HG03521 (cell line): Measurements from ENCODE around the gene SLC5A11.
"Not testable (repeated sequence)": the region's sequence is repeated elsewhere in the genome, so short reads cannot be mapped to it uniquely, and the experiment has no call there.

Experiments
- ATAC-seq: cut with Tn5 transposase; IDR thresholded peaks from one replicate; pipeline ENCODE4 v1.9.1; 2021; ENCODE audit warnings: mild to moderate bottlenecking, moderate library complexity; ENCODE audit not compliant: unreplicated experiment

Gene SLC5A11

DNA sequence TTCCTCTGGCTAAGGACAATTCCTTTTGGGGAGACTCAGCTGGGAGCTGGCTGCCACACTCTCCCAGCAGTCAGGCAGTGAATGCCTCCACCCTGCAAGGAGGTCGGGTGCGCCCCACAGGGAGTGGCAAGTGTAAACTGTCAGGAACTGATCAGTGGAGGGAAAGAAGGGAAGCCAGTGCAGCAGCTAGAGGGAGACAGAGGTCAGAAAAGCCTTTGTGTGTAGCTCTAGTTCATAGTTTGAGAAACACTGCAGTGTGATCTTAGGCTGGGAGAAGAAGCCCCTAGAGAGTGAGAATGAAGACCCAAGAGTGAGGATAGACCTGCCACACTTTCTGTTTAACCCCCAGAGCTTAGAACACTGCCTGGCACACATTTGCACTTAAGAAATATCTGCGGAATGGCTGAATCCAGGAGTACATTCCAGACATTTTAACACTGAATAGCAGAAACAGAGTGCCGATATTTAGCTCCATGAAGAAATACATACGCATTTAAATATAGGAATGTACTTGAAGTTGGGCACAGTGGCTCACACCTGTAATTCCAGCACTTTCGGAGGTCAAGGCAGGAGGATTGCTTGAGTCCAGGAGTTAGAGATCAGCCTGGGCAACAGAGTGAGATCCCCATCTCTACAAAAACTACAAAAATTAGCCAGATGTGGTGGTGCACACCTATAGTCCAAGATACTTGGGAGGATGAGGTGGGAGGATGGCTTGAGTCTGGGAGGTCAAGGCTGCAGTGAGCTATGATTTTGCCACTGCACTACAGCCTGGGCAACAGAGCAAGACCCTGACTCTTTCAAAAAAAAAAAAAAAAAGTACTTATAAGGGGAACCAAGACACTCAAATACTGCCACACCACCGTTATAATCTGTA is 11.1 kb upstream of the SLC5A11 start:
- ATAC-seq: no peak

DNA sequence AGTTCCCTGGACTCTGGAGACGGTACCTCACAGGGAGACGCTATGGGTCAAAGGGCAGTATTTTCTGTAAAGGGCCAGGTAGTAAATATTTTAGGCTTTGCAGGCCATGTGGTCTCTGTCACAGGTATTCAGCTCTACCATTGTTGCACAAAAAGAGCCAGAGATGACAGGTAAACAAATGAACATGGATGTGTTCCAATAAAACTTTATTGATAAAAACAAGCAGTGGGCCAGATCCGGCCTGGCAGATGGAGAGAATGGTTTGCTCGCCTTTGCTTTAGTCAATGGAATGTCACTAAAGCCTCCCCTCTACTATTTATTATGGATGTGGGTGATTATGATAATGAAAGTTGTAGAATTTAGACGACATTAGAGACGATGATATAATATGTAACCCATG is 8.9 kb upstream of the SLC5A11 start:
- no peak for ATAC-seq

DNA sequence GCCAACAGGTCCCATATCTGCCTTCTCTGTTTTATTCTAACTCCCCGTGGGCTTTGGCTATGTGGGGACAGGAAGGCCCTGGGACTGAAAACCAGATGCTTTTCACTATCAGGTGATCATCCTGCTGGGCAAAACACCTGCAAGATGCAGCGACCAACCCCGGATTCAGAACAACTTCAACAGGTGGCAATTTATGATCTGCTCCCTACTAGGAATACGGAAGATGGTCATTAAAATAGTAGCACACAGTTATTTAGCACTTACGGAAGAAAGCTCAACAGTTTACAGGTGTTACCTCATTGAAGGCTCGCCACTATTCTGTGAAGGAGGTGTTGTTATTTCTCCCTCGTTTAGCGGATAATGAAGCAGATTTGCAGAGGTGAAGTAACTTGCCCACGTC is 7.8 kb upstream of the SLC5A11 start:
- ATAC-seq: no peak

DNA sequence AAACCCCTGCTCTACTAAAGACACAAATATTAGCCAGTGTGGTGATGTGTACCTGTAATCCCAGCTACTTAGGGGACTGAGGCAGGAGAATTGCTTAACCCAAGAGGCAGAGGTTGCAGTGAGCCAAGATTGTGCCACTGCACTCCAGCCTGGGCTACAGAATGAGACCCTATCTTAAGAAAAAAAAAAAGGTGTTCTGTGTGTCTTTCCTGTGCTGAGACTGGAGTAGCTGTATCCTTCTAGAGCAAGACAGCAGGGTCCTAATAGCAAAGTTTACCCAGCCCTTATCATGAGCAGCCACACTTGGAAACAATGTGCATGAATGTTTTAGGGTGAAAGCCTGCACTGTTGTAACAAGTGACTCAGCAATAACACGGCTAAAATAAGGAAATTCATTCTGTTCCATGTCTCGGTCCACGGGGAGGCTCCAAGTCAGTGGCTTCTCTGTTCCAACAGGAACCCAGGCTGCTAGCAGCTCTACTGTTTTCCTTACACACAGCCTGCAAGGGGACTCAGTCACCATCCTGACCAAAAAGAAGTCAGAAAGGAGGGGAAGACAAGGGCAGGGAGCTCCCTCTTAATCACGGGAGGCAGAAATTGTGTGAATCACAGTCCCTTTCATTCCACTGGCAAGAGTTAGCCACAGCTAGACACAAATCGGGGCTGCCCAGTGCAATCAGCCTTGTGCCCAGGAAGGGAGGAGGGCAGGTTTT is 7.1 kb upstream of the SLC5A11 start:
- ATAC-seq: no peak

DNA sequence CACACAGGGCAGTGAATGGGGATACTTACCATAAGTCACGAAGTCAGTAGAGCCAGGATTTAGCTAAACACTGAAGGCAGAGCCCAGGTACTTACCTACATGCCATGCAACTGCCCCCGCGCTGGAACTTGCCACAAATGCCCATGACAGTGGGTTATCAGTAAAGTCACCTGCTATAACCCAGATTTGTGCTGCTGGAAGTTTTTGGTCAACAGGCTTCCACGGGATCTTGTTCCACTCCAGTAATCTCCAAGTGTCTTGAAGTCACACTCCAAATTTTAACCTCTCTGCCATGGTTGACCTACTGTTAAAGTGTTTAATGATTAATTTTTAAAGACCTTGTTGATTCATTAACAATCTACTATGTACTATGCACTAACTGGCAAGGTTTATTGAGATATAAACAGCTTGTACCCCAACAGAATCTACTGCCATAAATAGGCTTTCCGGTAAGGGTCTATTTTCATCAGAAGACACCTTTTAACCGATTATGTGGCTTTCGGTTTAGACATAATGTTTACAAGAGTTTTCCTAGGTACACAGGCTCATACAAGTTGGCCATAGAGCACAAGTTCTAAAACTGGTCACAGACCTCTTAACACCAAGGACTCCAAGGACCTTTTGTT is 6.3 kb upstream of the SLC5A11 start:
- ATAC-seq: no peak

DNA sequence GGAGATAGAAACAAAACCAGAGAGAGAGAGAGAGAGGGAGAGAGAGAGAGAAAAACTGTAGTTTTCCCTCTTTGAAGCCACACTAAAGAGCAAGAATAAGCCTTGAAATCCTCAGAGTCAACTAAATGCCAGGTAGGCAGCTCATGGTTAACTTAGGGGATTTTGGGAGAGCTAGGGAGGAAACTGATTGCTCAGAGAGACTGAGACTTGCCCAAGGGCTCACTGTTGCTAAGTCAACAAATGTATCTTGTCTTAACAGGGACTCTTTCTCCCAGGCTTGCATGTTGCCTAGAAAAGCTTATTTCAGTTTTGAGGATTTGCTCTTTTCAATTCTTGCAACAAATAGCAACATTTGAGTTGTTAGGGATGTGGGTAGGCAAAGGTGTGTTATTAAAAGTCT is 4.5 kb upstream of the SLC5A11 start:
- ATAC-seq: no peak

DNA sequence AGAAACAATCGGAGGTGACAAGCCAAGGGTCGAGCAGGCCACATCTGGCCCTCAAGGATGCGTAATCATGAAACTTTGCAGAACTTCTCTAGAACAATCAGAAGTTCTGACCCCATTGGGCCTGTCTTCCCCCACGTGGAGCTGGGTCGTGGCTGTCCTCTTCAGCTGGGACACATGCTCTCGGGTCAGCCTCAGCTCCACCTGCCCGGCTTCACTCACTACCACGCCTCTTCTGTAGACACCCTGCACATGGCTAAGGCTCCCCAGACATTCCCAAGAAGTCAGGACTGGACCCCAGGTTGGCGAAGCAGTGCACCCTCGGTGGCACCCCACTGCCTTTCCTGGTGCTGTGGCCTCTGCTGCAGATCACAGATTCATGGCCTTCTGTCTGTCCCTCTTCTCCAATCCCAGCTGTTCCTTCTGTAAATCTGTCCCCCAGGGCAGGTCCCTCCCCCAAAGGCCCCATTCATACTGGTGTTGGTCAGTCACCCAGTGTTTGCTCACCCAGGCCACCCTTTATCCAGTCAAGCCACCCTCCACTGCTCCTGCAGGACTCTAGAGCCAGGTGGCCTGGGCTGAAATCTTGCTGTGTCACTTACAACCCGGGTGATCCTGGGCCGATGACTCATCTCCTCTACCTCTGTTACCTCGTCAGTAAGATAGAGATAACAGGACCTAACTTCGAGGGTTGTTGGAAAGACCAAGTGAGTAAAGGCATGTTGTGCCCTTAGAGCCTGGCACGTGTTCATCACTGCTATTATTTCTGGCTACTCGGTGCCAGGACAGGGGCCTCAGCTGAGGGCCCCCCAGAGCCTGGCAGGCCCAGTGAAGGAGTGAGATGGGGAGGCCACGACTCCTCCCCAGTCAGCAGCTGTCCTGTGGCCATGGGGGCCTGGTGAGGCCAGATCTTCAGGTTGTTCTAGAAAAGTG is 1.4 kb upstream of the SLC5A11 start:
- no peak for ATAC-seq

DNA sequence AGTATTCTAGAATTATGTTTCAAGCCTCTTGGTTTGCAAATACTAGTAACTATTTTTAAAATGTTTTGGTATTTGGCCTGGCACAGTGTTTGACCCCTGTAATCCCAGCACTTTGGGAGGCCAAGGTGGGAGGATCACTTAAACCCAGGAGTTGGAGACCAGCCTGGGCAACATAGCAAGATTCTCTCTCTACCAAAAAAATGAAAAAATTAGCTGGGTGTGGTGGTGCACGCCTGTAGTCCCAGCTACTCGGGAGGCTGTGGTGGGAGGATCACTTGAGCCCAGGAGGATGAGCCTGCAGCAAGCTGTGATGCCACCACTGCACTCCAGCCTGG is 765 bp upstream of the SLC5A11 start:
- not testable (repeated sequence) for ATAC-seq

DNA sequence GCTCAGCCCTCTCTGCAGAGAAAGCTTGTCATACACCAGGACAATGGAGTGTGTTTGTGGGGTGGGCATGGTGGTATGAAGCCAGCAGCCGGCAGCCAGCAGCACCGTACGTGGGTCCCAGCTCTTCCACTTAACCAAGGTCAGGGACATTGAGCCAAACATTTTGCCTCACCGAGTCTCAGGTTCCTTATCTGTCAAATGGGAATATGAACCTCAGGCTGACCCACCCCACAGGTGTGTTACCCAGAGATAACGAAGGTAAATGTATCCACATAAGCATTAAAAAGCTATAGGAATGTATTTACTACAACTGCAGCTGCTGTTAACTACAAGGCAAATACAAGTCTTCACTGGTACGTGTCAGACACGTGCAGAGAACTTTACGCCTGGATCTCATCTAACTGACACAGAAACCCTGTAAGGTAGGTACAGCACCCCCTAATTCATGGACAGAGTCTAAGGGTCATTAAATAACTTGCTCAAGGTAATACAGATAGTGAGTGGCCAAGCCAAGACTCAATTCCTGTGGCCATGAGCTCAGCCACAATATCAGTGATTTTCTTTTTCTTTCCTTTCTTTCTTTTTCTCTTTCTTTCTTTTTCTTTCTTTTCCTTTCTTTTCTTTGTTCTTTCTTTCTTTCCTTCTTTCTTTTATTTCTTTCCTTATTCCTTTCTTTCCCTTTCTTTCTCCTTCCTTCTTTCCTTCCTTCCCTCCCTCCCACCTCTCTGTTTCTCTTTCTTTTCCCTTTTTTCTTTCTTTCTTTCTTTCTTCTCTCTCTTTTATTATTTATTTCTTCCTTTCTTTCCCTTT is 990 bp downstream of the SLC5A11 start:
- no peak for ATAC-seq

DNA sequence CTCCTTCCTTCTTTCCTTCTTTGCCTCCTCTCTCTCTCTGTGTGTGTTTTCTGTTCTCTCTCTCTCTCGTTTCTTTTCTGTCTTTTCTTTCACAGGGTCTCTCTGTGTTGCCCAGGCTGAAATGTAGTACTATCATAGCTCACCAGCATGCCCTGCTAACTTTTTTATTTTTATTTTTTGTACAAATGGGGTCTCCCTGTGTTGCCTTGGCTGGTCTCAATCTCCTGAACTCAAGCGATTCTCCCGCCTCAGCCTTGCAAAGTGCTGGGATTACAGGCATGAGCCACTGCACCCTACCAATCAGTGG is 1.5 kb downstream of the SLC5A11 start:
- no peak for ATAC-seq

DNA sequence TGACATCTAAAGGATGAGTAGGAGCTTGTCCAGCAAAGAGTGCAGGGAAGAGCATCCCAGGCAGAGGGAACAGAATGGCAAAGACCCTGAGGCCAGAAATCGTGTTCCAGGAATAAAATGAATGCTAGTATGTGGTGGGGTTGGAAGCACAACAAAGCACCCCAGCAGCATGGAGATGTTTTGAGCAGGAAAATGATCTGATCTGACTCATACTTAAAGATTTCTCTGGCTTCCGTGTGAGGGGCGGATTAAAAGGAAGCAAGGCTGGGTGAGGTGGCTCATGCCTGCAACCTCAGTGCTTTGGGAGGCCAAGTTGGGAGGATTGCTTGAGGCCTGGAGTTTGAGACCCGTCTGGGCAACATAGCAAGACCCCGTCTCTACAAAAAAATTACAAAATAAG is 2.3 kb downstream of the SLC5A11 start:
- no peak for ATAC-seq

DNA sequence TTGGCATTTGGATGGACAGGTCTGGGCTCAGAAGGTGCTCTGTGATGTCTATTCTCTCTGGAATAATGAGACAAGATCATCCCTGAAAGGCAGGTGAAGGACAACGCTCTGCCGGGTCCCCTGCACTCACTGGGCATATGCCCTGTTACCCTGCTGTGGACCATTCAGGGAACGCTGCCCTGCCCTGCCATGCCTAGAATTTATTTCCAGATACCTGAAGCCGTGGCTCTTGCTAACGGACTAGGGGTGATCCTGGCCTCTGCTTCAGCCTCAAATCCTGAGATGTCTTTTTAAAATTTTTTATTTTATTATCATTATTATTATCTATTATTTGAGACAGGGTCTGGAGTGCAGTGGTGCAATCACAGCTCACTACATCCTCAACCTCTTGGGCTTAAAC is 3.9 kb downstream of the SLC5A11 start:
- ATAC-seq: no peak

DNA sequence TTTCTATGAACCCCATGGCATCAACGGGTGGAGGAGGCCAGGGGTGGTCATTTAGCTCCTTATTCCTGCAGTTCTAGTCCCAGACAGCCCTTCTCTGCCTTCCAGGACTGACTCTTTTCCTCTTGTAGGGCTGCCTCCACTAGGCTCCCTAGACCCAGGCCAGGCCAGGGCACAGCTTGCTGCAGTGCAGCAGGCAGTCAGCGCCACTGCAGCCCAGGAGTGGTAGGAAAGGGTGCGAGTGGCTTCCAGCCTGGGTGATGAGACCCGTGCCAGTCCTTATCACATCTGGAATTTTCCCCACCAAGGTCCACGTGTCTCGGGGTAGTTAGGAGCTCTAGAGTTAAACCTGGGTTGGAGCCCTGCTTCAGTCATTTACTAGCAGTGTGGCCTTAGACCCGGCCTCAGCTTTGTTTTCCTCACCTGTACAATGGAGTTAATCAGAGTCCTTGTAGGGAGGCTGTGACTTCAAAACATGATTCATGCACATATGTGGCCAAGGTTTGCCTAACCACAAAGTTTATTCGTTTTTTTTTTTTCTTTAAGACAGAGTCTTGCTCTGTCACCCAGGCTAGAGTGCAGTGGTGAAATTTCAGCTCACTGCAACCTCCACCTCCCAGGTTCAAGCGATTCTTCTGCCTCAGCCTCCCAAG is 4.7 kb downstream of the SLC5A11 start:
- no peak for ATAC-seq

DNA sequence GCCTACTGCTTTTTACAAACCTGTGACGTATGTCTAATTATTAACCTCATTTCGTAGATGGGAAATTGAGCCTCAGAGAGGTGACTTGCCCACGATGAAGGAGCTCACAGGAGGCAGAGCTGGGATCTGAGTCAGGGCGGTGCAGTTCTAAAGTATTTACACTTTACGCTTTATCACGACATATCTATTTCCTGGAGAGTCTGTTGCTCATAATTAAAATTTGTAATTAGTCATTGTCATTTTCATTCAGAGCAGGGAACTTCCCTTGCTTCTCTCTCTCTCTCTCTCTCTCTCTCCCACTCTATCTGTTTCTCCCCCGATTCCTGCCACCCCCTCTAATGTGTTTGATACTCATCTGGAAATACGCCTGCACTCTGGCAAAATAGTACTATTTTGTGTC is 5.9 kb downstream of the SLC5A11 start:
- no peak for ATAC-seq

DNA sequence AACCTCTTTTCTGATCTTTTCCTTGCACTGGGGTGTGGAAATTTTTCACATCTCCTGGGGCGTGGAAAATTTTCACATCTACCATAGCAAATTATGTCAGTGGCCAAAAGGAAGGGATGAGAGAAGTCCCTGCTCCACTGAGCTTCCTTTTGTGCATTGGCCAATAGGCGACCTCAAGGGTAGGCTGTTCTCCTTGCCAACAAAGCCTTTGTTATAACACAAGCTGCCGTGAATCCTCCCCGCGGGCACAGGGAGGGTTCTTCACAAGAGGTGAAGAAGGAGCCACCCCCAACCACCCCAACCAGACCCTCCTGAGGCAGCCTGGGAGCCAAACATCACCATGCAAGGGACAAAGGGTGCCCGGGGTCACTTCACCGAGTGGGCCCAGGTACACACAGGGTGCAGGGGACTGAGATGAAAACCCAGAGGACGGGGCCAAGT is 6.5 kb downstream of the SLC5A11 start:
- no peak for ATAC-seq

DNA sequence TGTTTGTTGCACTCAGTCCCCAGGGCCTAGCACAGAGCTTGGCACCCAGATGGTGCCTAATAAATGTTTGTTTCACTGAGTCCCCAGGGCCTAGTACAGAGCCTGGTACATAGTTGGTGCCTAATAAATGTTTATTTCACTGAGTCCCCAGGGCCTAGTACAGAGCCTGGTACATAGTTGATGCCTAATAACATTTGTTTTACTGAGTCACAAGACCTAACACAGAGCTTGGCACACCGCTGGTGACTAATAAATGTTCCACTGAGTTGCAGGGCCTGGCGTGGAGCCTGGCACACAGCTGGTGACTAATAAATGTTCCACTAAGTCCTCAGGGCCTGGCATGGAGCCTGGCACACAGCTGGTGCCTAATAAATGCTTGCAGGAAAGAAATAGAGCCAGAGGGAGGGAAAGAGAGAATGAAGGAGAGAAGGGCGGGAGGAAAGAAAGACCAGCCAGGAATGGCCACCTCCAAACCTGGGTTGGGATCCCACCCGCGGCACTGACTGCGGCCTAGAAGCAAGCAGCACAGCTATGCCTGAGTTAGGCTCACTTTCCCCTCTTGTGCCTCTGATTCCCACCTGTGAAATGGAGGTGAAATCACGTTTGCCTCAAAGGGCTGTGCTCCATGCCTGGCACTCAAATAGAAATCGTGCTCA is 7.5 kb downstream of the SLC5A11 start:
- ATAC-seq: no peak

DNA sequence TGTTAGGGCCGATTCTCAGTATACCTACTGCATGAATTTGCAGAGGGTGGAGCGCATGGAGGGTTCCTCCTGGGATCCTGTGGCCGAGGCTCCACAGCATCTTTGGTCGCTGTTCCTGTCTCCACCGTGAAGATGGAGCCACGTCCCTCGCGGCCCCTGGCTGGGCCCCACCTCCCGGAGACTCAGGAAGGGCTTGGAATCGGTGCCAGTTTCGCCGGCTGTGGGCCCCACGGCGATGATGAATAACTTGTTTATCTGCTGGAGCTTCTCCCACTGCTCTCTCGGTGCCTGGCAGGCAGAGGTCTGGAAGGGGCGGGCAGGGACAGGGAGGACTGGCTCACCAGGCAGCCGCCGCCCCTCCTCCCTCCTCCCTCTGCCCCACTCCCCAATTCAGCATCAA is 8.1 kb downstream of the SLC5A11 start:
- no peak for ATAC-seq

DNA sequence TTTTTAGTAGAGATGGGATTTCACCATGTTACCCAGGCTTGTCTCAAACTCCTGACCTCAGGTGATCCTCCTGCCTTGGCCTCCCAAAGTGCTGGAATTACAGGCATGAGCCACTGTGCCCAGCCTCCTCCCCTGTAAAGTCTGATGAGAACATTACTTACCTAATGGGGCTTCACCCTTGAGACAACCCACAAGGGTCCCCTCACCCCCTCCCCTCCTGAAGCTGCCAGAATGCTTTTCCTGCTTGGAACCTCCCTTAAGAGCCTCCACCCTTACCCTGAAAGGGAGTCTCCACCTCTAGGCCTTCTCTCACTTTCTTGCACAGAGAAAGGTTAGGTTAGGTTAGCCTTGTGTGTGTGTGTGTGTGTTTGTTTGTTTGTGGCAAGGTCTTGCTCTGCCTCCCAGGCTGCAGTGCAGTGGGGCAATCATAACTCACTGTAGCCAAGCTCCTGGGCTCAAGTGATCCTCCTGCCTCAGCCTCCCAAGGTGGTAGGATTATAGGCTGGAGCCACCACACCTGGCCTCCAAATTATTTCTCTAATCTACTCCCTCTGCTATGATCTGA is 8.9 kb downstream of the SLC5A11 start:
- ATAC-seq: no peak

DNA sequence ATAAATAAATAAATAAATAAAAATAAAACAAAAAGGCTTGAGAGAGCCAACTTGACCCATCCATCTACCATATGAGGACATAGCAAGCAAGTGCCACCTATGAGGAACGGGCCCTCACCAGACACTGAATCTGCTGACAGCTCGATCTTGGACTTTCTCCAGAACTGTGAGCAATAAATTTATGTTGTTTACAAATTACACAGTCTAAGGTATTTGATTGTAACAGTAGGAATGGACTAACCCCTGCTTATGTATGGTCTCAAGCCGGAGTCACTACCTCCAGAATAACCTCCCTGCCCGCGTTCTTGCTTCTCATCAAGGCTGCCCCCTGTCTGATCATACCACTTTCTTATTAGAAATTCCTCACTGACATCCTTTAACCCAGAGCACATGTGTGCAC is 9.9 kb downstream of the SLC5A11 start:
- no peak for ATAC-seq
